ENCODE results near the gene TRPM1. TPM values are rescaled to one million over a fixed set of nuclear protein-coding genes. Genes with fewer than 3 reads are reported as not detected.

Gene TRPM1
- not detected in 2 replicates for total RNA-seq
- long read RNA-seq, result 0 reads

- no peak for DNase-seq (ENCODE audit: extremely low spot score, unreplicated experiment)
- no peaks in the 10 kb centered on the region for H3K36me3 Mint-ChIP-seq (ENCODE audit: unreplicated experiment)
These were observed at the start of gene TRPM1 for GRCh38 chr15:31101262-31102038. TRPM1 (minus strand) TSS chr15:31101725; CDS start chr15:31081355, 20,370 bp downstream.

DNA sequence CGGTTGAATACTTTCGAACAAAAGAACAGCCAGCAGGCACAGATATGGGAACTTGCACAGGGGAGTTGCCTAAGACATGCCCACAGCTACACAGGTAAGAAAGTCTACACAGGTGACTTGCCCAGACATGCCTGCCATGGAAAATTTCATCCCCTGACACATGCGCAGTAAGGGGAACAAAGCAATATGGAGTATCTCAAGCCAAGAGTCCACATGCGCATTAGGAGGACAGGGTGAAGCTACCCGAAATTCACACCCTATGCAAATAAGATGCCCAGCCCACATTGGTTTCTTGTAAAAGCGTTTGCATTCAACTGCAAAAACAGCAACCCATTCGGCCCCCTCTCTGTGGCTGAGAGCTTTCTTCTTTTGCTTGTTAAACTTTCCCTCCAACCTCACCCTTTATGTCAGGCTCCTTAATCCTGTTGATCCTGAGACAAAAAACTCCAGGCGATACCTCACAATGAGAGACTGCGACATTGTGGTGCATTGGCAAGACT is 49.3 kb upstream of the TRPM1 start:
- no peak for DNase-seq (ENCODE audit: extremely low spot score, unreplicated experiment)
- Mint-ChIP-seq H3K4me1 (ENCODE audit: unreplicated experiment) (no peaks in the 10 kb centered on the region), H3K27me3 (ENCODE audit: unreplicated experiment) (peaks cover 38% of the 10 kb centered on the region), H3K36me3 (ENCODE audit: unreplicated experiment) (no peaks in the 10 kb centered on the region), H3K27ac (ENCODE audit: unreplicated experiment) (no peak overlapping the region), H3K9me3 (ENCODE audit: unreplicated experiment) (no peaks in the 10 kb centered on the region), H3K4me3 (ENCODE audit: unreplicated experiment) (no peak overlapping the region)
- TF ChIP-seq, protein P1, sequence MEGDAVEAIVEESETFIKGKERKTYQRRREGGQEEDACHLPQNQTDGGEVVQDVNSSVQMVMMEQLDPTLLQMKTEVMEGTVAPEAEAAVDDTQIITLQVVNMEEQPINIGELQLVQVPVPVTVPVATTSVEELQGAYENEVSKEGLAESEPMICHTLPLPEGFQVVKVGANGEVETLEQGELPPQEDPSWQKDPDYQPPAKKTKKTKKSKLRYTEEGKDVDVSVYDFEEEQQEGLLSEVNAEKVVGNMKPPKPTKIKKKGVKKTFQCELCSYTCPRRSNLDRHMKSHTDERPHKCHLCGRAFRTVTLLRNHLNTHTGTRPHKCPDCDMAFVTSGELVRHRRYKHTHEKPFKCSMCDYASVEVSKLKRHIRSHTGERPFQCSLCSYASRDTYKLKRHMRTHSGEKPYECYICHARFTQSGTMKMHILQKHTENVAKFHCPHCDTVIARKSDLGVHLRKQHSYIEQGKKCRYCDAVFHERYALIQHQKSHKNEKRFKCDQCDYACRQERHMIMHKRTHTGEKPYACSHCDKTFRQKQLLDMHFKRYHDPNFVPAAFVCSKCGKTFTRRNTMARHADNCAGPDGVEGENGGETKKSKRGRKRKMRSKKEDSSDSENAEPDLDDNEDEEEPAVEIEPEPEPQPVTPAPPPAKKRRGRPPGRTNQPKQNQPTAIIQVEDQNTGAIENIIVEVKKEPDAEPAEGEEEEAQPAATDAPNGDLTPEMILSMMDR (IDR thresholded peaks at IDR 0.05), result no peak

More at GRCh38 chr15:31101262-31102038, at the start of gene TRPM1:
- Mint-ChIP-seq H3K9me3 (ENCODE audit: unreplicated experiment) (no peaks in the 10 kb centered on the region), H3K4me3 (ENCODE audit: unreplicated experiment) (no peak within 1 kb of the TSS), H3K27me3 (ENCODE audit: unreplicated experiment) (no peaks in the 10 kb centered on the region), H3K27ac (ENCODE audit: unreplicated experiment) (no peak within 1 kb of the TSS), H3K4me1 (ENCODE audit: unreplicated experiment) (peaks cover 29% of the 10 kb centered on the region)
- TF ChIP-seq, protein P1 (IDR thresholded peaks at IDR 0.05), result no peak

GRCh38 chr15:31149987-31150386 is 48.5 kb upstream of the TRPM1 start:
- H3K9me3 Mint-ChIP-seq (ENCODE audit: unreplicated experiment), result no peaks in the 10 kb centered on the region

DNA sequence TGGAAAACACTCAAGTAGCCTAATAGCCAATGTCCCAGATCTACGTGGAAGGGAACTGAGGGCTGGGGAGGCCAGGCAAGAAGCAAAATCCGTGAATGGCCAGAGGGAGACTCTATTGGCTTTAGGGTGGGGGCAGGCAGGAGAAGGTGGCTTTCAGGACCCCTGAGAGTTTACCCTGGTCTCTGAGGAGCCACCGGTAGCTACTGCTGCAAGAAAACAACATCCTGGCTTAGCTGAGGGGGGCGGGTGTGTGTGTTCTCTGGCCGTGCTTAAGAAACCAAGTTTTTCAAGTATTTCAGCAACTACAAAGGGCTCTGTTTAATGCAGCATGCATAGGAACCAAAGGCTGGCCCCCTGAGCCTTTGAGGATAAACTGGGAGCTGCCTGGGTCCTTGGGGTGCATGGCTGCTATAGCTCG is 47.6 kb upstream of the TRPM1 start:
- TF ChIP-seq, protein P1 (IDR thresholded peaks at IDR 0.05), result no peak
- Mint-ChIP-seq H3K4me1 (ENCODE audit: unreplicated experiment) (no peaks in the 10 kb centered on the region), H3K27ac (ENCODE audit: unreplicated experiment) (no peak overlapping the region), H3K27me3 (ENCODE audit: unreplicated experiment) (peaks cover 33% of the 10 kb centered on the region), H3K9me3 (ENCODE audit: unreplicated experiment) (no peaks in the 10 kb centered on the region), H3K4me3 (ENCODE audit: unreplicated experiment) (no peak overlapping the region), H3K36me3 (ENCODE audit: unreplicated experiment) (no peaks in the 10 kb centered on the region)
- DNase-seq (ENCODE audit: extremely low spot score, unreplicated experiment), result no peak

More at GRCh38 chr15:31149987-31150386, 48.5 kb upstream of the TRPM1 start:
- DNase-seq (ENCODE audit: extremely low spot score, unreplicated experiment), result no peak
- no peaks in the 10 kb centered on the region for H3K4me1 Mint-ChIP-seq (ENCODE audit: unreplicated experiment)
- H3K4me3 Mint-ChIP-seq (ENCODE audit: unreplicated experiment), result no peak overlapping the region
- no peak overlapping the region for H3K27ac Mint-ChIP-seq (ENCODE audit: unreplicated experiment)
- TF ChIP-seq, protein P1 (IDR thresholded peaks at IDR 0.05), result no peak
- H3K36me3 Mint-ChIP-seq (ENCODE audit: unreplicated experiment), result no peaks in the 10 kb centered on the region
- peaks cover 37% of the 10 kb centered on the region for H3K27me3 Mint-ChIP-seq (ENCODE audit: unreplicated experiment)

DNA sequence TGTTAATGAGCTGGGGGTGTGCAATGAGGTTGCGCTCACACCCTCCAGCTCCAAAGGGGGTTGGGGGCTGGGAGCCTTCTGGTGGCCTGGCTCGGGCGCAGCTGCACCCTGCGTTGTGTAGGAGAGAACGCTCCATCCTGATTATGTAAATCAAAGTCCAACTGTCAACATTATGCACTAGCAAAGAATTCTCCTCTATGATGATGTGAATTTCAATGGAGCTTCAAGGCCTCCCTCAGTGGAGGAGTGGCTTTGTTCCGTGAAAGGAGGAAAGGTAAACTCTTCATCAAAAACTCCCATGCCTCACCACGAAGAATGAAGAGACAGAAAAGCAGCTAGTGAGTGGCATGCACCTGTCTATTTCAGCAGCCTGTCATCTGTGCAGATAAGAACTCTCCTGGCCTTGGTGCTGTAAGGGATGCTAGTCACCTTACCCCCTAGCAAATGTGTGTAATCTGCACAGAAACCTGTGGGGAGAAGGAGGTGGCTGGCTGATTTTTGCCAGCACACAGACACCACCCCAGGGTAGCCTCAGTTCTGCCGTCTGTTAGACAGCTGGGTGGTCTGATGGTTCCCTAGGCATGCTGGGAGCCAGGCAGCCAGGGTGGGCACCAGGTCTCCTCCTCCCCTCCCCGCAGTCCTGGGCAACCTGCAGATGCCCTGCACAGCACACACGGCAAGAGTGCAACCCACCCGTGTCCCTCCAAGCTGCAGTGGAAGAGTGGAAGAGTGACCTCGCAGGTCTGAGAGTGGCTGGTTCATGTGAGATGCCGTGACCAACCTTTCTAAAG is 47.0 kb upstream of the TRPM1 start:
- no peaks in the 10 kb centered on the region for H3K4me1 Mint-ChIP-seq (ENCODE audit: unreplicated experiment)
- DNase-seq (ENCODE audit: extremely low spot score, unreplicated experiment), result no peak
- no peak overlapping the region for H3K4me3 Mint-ChIP-seq (ENCODE audit: unreplicated experiment)
- no peak overlapping the region for H3K27ac Mint-ChIP-seq (ENCODE audit: unreplicated experiment)
- TF ChIP-seq, protein P1 (IDR thresholded peaks at IDR 0.05), result no peak
- H3K27me3 Mint-ChIP-seq (ENCODE audit: unreplicated experiment), result peaks cover 27% of the 10 kb centered on the region
- H3K9me3 Mint-ChIP-seq (ENCODE audit: unreplicated experiment), result no peaks in the 10 kb centered on the region
- no peaks in the 10 kb centered on the region for H3K36me3 Mint-ChIP-seq (ENCODE audit: unreplicated experiment)

Measured in osteocyte (in vitro differentiated cells).